VCaP (cell line): ENCODE data around the gene CTR9.

ENCODE experiments used
- H3K27ac ChIP-seq: fragments of 450-650 bp; 2 replicates; pipeline ENCODE4 v1.5.1; 2017
- CTCF ChIP-seq: fragments of 450-650 bp; conservative IDR thresholded peaks from 2 replicates; pipeline ENCODE4 v1.5.1; 2017; ENCODE audit warnings: mild to moderate bottlenecking, moderate library complexity

The CTR9 gene

DNA sequence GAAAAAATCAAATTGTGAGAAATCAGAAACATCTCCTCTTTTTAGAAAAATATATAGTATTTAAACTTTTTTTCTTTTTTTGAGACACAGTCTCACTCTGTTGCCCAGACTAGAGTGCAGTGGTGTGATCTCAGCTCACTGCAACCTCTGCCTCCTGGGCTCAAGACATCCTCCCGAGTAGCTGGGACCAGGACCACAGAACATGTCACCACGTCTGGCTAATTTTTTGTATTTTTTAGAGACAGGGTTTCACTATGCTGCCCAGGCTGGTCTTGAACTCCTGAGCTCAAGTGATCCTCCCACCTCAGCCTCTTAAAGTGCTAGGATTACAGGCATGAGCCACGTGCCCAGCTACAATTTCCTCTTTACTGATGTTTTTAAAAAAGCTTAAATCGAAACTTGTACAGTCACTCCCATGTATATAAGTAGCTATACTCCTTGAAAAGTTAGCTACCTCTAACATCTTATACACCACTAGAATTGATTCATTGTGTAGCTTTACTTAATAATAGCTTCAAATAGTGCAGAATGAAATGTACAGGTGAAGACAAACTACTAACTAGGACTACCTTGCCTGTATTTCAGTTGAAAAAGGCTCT lies 47.4 kb downstream of the CTR9 start:
- no peak for TF ChIP-seq CTCF
- peak overlapping the region; percentile 4; the same call in 1 of the 2 replicates for H3K27ac ChIP-seq

DNA sequence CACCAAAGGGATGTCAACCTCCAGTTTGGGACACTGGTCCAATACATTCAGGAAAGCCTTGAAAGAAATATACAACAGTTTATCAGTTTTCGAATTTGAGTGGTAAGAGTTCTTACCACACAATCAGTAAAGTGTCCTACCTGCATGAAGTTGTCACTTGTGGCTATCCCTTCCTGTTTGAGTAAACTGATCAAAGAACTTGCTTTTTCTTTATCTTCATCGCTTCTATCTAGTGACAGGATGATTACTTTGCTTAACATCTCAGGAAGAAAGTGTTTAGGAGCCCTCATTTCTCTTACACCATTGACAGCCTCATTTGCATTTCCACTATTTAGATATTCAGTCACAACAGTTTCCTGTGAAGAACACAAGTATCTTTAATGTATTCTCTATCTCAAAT lies 49.2 kb downstream of the CTR9 start:
- no peak overlapping the region; the same call in 1 of the 2 replicates for H3K27ac ChIP-seq
- no peak for TF ChIP-seq CTCF

- no peak for TF ChIP-seq CTCF
- no peak overlapping the region for H3K27ac ChIP-seq
These were observed 52.6 kb downstream of the CTR9 start for GRCh38 chr11:10803676-10804075.

DNA sequence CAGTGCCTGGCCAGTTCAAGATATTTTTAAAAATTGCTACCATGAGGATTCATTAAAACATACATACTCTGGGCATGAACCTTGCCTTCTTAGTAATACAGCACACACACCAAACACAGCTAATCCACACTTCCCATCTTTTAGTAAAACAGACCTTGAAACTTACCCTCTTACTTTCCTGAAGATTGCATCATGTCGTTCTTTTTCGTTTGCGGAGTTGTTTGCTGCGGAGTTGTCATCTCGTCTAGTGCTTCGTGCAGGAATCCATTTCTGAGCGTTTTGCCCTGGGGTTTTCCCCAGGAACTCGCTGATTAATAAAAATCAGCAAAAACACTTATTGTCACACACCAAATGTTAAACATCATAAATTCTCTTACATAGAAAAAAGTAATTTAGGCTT lies 54.7 kb downstream of the CTR9 start:
- no peak for TF ChIP-seq CTCF

DNA sequence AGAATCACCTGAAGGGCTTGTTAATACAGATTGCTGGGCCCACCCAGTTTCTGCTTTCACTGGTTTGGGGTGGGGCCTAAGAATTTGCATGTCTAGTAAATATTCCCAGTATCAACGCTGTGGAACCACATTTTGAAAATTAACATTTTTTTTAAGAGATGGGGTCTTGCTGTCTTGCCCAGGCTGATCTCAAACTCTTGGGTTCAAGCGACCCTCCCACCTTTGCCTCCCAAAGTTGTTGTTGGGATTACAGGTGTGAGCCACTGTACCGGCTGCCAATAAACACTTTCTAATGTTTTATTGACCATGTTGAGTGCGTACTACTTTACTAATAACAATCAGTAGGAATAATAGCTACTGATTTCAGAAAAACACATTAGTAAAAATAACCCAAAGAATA lies 55.2 kb downstream of the CTR9 start:
- H3K27ac ChIP-seq = peak overlapping the region; percentile 99; the same call in 1 of the 2 replicates
- no peak for TF ChIP-seq CTCF

More for the DNA sequence above, 54.7 kb downstream of the CTR9 start:
- 0 out of 2 replicates have a peak overlapping the region, but pooled peaks have one; percentile 99 for H3K27ac ChIP-seq

GRCh38 chr11:10807493-10808234 lies 56.6 kb downstream of the CTR9 start:
- TF ChIP-seq CTCF = no peak

DNA sequence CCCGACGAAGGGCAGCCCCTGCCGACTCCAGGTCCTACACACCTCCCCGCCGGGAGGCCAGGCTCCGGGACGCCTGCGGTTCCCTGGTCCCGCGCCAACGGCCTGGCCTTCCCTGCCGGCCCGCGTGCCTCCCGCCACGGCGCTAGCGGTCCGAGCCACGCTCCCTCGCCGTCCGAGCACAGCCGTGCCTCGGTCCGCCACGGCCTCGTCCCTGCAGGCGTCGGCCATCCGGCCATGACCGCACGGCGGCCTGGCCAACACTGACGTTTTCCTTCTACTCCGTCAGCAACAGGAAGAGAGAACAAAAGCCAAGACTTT lies 57.1 kb downstream of the CTR9 start:
- no peak for TF ChIP-seq CTCF
- H3K27ac ChIP-seq = peak overlapping the region; percentile 99

More at GRCh38 chr11:10807493-10808234, 56.6 kb downstream of the CTR9 start:
- H3K27ac ChIP-seq = peak overlapping the region; percentile 99
